NCI-H187 treated with DMSO at 0.1 percent for 48 hours (cell line): ENCODE data around the gene SFT2D1.

Source experiments
- DNase-seq: peaks from one replicate; lab custom pipeline; 2025; lab: John Stamatoyannopoulos, UW

Gene SFT2D1

GRCh38 chr6:166307082-166308032, 35.0 kb downstream of the SFT2D1 start:
- no peak for DNase-seq

DNA sequence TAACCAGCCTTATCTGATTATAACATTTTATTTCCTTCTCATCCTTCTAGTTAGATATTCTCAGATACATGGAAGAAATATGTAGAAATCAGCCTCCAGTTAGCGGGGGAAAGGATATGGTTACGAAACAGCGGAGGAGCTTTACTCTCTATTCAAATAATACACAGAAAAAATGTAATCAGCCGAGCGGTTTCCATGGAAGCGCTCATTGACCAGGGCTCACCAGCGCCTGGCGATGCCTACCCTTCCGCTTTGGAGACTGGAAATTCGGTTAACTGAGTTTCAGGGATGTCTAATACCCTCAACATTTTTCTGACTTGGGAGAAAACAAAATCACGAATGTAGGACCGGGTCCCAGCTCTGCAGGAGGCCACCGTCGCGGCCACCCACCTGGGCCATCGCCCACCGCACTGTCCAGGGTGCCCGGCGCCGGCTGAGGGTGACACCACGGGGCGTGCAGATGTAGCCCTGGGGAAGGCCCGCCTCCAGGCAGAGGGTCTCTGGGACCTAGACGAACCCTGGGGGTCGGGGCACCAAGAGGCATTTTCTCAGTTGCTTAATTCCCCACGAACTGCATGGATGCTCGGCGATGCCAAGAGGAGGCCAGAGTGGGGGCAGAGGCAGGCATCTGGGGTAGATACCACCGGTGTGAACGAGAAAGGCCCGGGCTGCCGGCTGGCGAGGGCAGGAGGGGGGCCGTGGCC, 35.8 kb downstream of the SFT2D1 start:
- DNase-seq = no peak

- DNase-seq = no peak
Measured at GRCh38 chr6:166305562-166306117, 36.7 kb downstream of the SFT2D1 start.

- no peak for DNase-seq
Measured at GRCh38 chr6:166304106-166304505, 38.2 kb downstream of the SFT2D1 start.

GRCh38 chr6:166301611-166302529, 40.5 kb downstream of the SFT2D1 start:
- DNase-seq = no peak

DNA sequence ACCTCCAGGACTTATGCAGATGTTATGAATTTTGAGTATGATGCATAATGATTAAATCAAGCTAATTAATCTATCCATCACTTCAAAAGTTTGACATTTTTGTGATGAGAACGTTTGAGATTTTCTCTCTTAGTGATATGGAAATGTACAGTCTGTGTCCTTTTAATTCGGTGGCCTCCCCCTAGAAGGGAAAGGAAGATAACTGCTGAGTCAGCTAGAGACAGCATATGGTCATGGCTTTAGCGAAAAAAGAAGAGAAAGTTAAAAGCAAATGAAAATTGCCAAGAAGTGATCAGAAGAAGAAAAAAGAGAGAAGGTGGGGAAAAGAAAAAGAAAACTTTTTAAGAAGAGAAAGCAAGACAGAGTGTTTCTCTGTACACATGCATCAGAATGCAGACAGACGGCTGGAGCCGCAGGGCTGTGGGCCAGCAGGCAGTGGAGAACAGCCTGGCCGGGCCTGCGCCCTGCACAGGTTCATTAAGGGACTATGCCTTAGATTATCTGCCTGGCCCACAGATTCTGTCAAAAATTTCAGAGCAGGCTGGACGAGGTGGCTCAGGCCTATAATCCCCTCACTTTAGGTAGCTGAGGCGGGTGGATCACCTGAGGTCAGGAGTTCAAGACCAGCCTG, 41.9 kb downstream of the SFT2D1 start:
- no peak for DNase-seq

- no peak for DNase-seq
Measured at GRCh38 chr6:166297606-166298005, 44.7 kb downstream of the SFT2D1 start.

DNA sequence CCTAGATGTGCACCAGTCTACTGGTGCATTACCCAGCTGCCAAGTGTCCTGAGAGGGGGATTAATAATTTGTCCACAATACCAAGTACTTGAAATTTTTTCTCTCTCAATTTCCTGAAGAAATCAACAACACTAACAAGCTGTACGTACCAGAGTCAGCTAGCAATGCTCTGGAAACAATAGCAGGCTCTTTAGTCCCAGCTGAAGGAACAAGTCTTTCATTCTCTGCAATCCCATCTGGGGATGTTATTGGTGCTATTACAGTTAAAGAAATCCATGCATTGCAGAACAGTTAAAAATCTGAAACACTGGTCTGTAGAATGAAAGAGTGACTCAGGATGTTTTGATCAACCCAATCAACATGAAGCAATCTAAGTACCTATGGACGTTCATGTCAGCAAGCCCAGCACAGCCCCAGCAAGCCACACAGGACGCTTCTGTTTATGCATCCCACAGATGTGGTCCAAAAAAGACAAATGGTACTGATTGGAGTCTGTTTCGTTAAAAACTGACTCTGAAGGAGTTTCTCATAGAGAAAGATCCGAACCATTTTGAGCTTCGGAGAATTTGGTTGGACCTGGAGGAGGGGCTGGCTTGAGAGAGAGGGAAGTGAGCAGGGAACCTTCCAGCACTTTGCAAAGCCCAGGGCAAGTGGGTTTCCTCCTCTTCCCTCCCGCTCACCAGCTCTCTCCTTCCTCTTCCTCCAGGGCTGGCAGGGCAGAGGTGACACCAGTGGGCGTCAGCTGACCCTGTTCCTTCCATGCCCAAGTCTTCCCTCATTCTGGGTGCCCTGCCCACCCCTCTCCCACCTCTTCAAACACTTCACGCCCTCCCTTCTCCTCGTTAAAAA, 46.1 kb downstream of the SFT2D1 start:
- no peak for DNase-seq

DNA sequence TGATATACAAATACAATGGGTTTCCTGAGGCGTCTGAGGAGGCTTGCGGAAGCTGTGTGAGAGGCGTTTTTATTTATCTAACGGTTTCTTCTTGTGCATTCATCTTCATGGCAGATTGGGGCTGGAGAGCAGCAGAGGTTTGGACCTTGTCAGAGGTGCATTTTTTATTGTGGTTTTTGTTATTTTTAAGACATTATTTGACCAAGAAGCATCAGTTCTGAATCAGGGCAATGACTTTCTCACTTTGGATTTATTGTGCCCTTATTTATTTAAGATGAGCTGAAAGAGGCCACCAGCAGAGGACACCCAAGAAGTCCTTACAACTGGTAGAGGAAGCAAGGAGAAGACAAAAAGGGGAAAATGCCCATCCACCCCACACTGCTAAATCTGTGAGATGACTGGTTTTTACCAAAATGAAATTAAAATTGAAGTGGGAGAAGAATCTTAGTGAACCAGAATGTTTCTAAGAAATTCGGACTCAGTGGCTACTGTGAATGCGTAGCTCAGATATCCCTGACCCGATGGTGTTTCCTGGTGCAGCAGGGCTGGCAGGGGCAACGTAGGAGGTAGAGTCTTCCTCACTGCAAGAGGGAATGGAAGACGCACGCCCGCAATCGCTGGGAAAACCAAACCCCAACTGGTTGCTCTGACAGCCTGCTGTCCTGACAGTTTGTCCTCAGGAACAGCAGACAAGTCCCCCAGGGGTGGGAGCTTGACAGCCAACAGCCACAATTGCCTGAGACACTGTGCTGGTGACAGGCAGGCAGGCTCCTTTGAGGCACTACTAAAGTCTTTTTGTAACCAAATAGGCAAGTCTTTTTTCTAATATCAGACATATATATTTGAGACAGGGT, 48.4 kb downstream of the SFT2D1 start:
- no peak for DNase-seq

GRCh38 chr6:166289207-166290060, 52.9 kb downstream of the SFT2D1 start:
- no peak for DNase-seq

DNA sequence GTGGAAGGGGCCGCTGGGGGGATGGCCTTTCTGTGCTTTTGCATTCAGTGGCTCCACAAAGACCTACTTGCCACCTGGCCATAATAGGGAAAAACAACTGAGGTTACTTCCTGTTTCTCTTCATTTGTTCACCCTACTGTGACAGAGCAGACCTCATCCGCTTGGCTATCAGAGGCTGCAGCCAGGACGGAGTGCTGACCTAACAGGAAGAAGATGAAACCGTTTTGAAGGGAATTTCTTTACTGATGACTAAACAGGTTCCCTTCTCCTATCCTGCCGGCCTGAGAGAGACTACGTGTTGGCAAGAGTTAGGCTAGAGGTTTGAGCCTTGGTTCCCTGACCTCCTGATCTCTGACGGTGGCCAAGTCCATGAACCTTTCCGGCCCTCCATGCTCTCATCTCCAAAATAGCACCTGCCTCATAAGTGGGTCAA, 55.5 kb downstream of the SFT2D1 start:
- DNase-seq = no peak

- DNase-seq = no peak
Measured at GRCh38 chr6:166285233-166285632, 57.1 kb downstream of the SFT2D1 start.

DNA sequence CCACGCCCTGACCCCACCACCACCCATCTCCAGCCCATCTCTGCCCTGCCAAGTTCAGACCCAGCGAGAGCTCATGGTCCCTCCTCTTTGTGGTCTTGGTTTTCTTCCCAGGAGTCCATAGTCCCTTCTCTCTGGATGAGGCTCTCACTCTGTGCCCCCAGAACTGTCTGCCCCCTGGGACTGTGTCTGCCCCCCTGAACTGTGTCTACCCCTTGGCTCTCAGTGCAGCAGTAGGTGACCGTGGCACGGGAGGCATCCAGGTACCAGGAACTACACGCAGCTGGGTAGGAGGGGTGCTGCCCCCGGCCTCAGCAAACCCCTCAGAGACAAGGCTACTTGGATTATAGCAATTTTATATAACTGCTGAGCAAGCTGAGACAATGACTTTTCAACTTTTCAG, 57.7 kb downstream of the SFT2D1 start:
- no peak for DNase-seq

GRCh38 chr6:166282394-166283032, 59.8 kb downstream of the SFT2D1 start:
- DNase-seq = no peak

DNA sequence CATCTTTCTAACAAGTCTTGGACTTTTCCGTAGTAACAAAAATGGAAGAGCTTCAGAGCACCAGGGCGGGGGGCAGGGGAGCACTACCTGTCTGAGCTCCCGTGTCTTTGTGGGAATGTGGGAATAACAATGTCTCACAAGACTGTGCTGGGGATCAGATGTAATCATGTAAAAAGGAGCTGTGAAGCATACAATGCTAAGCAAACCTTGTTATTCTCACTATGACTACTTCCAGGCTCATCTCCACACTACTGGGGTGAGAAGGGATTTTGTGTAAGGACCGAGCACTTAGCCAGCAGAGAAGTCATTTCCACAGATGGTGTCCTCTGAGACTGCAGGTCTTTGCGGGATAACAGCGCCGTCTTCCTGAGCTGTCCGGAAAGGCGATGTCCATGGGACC, 61.2 kb downstream of the SFT2D1 start:
- DNase-seq = no peak

DNA sequence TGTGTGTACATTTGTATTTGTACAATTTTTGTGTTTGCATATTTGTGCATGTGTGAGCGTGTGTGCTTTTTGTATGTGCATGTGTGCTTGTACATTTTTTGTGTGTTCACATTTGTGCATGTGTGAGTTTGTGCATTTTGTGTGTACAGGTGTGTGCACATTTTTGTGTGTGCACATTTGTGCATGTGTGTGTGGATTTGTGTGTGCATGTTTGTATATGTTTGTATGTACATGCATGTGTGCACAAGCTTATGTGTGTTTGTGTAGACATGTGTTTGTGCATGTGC, 63.0 kb downstream of the SFT2D1 start:
- no peak for DNase-seq

GRCh38 chr6:166278579-166279392, 63.6 kb downstream of the SFT2D1 start:
- no peak for DNase-seq
